SHP77 treated with DMSO at 0.1 percent for 48 hours (cell line): ENCODE measurements around the gene NTSR2.

Experiments used
- DNase-seq: peaks from one replicate; lab custom pipeline; 2025; lab: John Stamatoyannopoulos, UW

Gene NTSR2

GRCh38 chr2:11628675-11629074 is 41.3 kb downstream of the NTSR2 start:
- no peak for DNase-seq

GRCh38 chr2:11625671-11626070 is 44.3 kb downstream of the NTSR2 start:
- DNase-seq = no peak

GRCh38 chr2:11624893-11625292 is 45.1 kb downstream of the NTSR2 start:
- no peak for DNase-seq

- no peak for DNase-seq
Measured at GRCh38 chr2:11622611-11623010, 47.4 kb downstream of the NTSR2 start.

- no peak for DNase-seq
Measured at GRCh38 chr2:11621410-11621809, 48.6 kb downstream of the NTSR2 start.

GRCh38 chr2:11618708-11619062 is 51.3 kb downstream of the NTSR2 start:
- no peak for DNase-seq

GRCh38 chr2:11617984-11618707 is 51.8 kb downstream of the NTSR2 start:
- no peak for DNase-seq

- no peak for DNase-seq
Measured at GRCh38 chr2:11617527-11617926, 52.5 kb downstream of the NTSR2 start.

GRCh38 chr2:11616851-11617415 is 53.1 kb downstream of the NTSR2 start:
- DNase-seq = no peak

- DNase-seq = no peak
Measured at GRCh38 chr2:11616097-11616687, 53.8 kb downstream of the NTSR2 start.

GRCh38 chr2:11615209-11615608 is 54.8 kb downstream of the NTSR2 start:
- DNase-seq = no peak

GRCh38 chr2:11613297-11613696 is 56.7 kb downstream of the NTSR2 start:
- no peak for DNase-seq

GRCh38 chr2:11612553-11613215 is 57.3 kb downstream of the NTSR2 start:
- DNase-seq = no peak

- DNase-seq = no peak
Measured at GRCh38 chr2:11611251-11611650, 58.7 kb downstream of the NTSR2 start.

GRCh38 chr2:11610624-11611242 is 59.3 kb downstream of the NTSR2 start:
- DNase-seq = no peak
